Kidney (tissue), 14 donors: ENCODE data around the gene QSOX1. TPM values are rescaled to one million over a fixed set of nuclear protein-coding genes. Genes with fewer than 3 reads are reported as not detected.

ENCODE experiments used
- DNase-seq, 5 donors: peaks; one replicate each; pipeline ENCODE4 v3.0.0-alpha.2; 2013 to 2020
- FAIRE-seq: peaks from 2 replicates; lab custom pipeline; 2012; peaks lifted over from hg19 to GRCh38; lab: Jason Lieb, UNC
- H3K27ac ChIP-seq, 2 donors: one replicate each; pipeline ENCODE4 v1.7.0; 2013; ENCODE audit warnings: low read depth in 2 of 2, low read length in 2 of 2, inconsistent platforms in 1 of 2
- H3K27me3 ChIP-seq: one replicate; pipeline ENCODE4 v1.7.1; 2013; ENCODE audit warnings: low read length, inconsistent platforms; ENCODE audit not compliant: control insufficient read depth, insufficient read depth
- H3K36me3 ChIP-seq, 3 donors: one replicate each; pipeline versions ENCODE4 v1.7.0 to v1.7.1; 2013; ENCODE audit warnings: low read length in 3 of 3, control low read depth in 1 of 3, inconsistent platforms in 1 of 3; ENCODE audit not compliant: insufficient read depth in 3 of 3, control insufficient read depth in 2 of 3
- H3K4me1 ChIP-seq, 3 donors: one replicate each; pipeline versions ENCODE4 v1.7.0 to v1.7.1; 2013; ENCODE audit warnings: low read length in 3 of 3, inconsistent platforms in 1 of 3, low read depth in 1 of 3; ENCODE audit not compliant: control insufficient read depth in 2 of 3, insufficient read depth in 2 of 3
- H3K4me3 ChIP-seq, 3 donors: one replicate each; pipeline versions ENCODE4 v1.7.0 to v1.8.1; 2013; ENCODE audit warnings: low read length in 3 of 3, control low read depth in 1 of 3, inconsistent platforms in 1 of 3
- H3K9ac ChIP-seq, 3 donors: one replicate each; pipeline versions ENCODE4 v1.7.0 to v1.7.1; 2013; ENCODE audit warnings: low read length in 3 of 3, control low read depth in 1 of 3, inconsistent platforms in 1 of 3
- H3K9me3 ChIP-seq, 3 donors: one replicate each; pipeline versions ENCODE4 v1.7.0 to v1.7.1; 2013; ENCODE audit warnings: low read length in 3 of 3, control low read depth in 1 of 3, inconsistent platforms in 1 of 3; ENCODE audit not compliant: control insufficient read depth in 2 of 3, insufficient read depth in 1 of 3
- CTCF ChIP-seq: IDR thresholded peaks from 3 replicates; pipeline ENCODE4 v1.5.1; 2012; ENCODE audit warnings: mild to moderate bottlenecking, moderate library complexity, borderline replicate concordance; ENCODE audit not compliant: insufficient read depth; ENCODE audit errors: extremely low read depth
- intact Hi-C: fragments of 100-400 bp; cut with DNase I; formaldehyde crosslinking; loops from one replicate; pipeline ENCODE4 v1.11.1; 2022
- polyA plus RNA-seq: library from polyadenylated mRNA; stranded (reverse); fragments of 350-450 nt; fragmentation: Illumina TruSeq; extraction: RNeasy Lipid Tissue Mini Kit (QIAGEN cat#74804); gene quantifications from one replicate; pipeline ENCODE4 v1.2.3, GENCODE V29; 2014; ENCODE audit warnings: low read depth, low replicate concordance; ENCODE audit not compliant: insufficient read depth
- total RNA-seq: library from RNA; stranded (reverse); fragmentation: NEBNext Ultra II Directional; extraction: Animal tissue kit (Norgen Biotek cat#: 25700); gene quantifications from one replicate; pipeline ENCODE4 v1.2.1, GENCODE V29; 2021
- donor health status: control.
- donor health status: control.
- donor health status: control.
- donor health status: control.
- donor health status: control.
- donor health status: DM: yes; HTN: yes; CAD: no.
- donor health status: Normal renal cell carcinoma (clear cell type).

Gene QSOX1
- total and polyA plus RNA-seq, 2 donors from 2014 or later = 94.5 to 111 TPM

GRCh38 chr1:180145446-180145845, 9.2 kb upstream of the QSOX1 start:
- H3K27me3 ChIP-seq = no peaks in the 10 kb centered on the region
- H3K4me1 ChIP-seq = no peaks in the 10 kb centered on the region
- TF ChIP-seq CTCF = no peak
- no peaks in the 10 kb centered on the region for H3K9me3 ChIP-seq
- no peak for DNase-seq
- H3K36me3 ChIP-seq = no peaks in the 10 kb centered on the region
- intact Hi-C loops = no loop called here
- H3K4me3 ChIP-seq = no peak overlapping the region
- FAIRE-seq = no peak
- H3K9ac ChIP-seq = no peak overlapping the region
- H3K27ac ChIP-seq = no peak overlapping the region

- peaks cover 0 to 8% (median 5%) of the 10 kb centered on the region in 3 donors for H3K4me1 ChIP-seq
- FAIRE-seq (no peak), DNase-seq (no peak)
Measured at GRCh38 chr1:180150982-180151381, 3.7 kb upstream of the QSOX1 start.

GRCh38 chr1:180151508-180151907, 3.2 kb upstream of the QSOX1 start:
- Histone ChIP-seq H3K9me3 (no peaks in the 10 kb centered on the region), H3K4me3 (no peak overlapping the region), H3K9ac (no peak overlapping the region), H3K36me3 (no peaks in the 10 kb centered on the region), H3K27me3 (no peaks in the 10 kb centered on the region), H3K4me1 (peaks cover 0 to 10% (median 5%) of the 10 kb centered on the region in 3 donors), H3K27ac (no peak overlapping the region)
- FAIRE-seq (no peak), DNase-seq (no peak)
- TF ChIP-seq CTCF = no peak
- intact Hi-C loops = no loop called here

More at GRCh38 chr1:180150982-180151381, 3.7 kb upstream of the QSOX1 start:
- Histone ChIP-seq H3K27me3 (no peaks in the 10 kb centered on the region), H3K9me3 (no peaks in the 10 kb centered on the region), H3K9ac (no peak overlapping the region), H3K4me3 (no peak overlapping the region), H3K36me3 (no peaks in the 10 kb centered on the region), H3K27ac (no peak overlapping the region)
- no peak for TF ChIP-seq CTCF
- intact Hi-C loops = no loop called here

- no peak for DNase-seq
- FAIRE-seq = no peak
- no peak for TF ChIP-seq CTCF
Measured at GRCh38 chr1:180152588-180152987, 2.1 kb upstream of the QSOX1 start.

More at GRCh38 chr1:180152588-180152987, 2.1 kb upstream of the QSOX1 start:
- intact Hi-C loops = no loop called here
- no peak overlapping the region for H3K9ac ChIP-seq
- no peak overlapping the region for H3K4me3 ChIP-seq
- no peak overlapping the region for H3K27ac ChIP-seq
- no peaks in the 10 kb centered on the region for H3K27me3 ChIP-seq
- H3K4me1 ChIP-seq = peaks cover 0 to 11% (median 10%) of the 10 kb centered on the region in 3 donors
- H3K9me3 ChIP-seq = no peaks in the 10 kb centered on the region
- H3K36me3 ChIP-seq = no peaks in the 10 kb centered on the region
